ENCODE measurements around the gene NCF4. TPM values are rescaled to one million over a fixed set of nuclear protein-coding genes. Genes with fewer than 3 reads are reported as not detected.

Gene NCF4
- polyA plus RNA-seq, 6 donors from 2014 or later = 62.7 to 103 (median 95.9) TPM

DNA sequence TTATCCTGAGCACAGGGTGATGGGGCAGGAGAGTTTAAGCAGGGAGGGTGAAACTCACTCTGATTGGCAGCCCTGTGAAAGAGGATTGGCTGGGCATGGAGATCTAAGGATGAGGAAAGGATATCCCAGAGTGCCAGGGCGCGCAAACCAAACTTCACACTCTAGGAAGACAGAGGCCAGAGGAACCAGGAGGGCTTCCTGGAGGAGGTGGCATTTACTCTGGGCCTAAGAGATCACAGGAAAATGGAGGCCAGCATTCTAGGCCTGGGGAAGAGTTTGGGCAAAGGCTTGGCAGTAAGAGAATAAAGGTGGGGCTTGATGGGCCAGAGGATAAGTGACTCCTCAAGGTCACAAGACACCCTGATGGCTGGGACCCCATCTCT is 377 bp upstream of the NCF4 start:
- DNase-seq = no peak
- Mint-ChIP-seq H3K4me1 (peaks cover 45 to 61% (median 58%) of the 10 kb centered on the region in 3 donors), H3K4me3 (peak overlapping the region; percentile 70 to 92 (median 87)), H3K27ac (peak overlapping the region; percentile 74 to 99 (median 97)), H3K27me3 (no peaks in the 10 kb centered on the region), H3K9me3 (peaks cover 0 to 5% (median 0%) of the 10 kb centered on the region in 7 donors), H3K36me3 (peaks cover 11 to 18% of the 10 kb centered on the region in 2 donors)
- no peak for ATAC-seq (ENCODE audit: low read depth in 2 of 2)

DNA sequence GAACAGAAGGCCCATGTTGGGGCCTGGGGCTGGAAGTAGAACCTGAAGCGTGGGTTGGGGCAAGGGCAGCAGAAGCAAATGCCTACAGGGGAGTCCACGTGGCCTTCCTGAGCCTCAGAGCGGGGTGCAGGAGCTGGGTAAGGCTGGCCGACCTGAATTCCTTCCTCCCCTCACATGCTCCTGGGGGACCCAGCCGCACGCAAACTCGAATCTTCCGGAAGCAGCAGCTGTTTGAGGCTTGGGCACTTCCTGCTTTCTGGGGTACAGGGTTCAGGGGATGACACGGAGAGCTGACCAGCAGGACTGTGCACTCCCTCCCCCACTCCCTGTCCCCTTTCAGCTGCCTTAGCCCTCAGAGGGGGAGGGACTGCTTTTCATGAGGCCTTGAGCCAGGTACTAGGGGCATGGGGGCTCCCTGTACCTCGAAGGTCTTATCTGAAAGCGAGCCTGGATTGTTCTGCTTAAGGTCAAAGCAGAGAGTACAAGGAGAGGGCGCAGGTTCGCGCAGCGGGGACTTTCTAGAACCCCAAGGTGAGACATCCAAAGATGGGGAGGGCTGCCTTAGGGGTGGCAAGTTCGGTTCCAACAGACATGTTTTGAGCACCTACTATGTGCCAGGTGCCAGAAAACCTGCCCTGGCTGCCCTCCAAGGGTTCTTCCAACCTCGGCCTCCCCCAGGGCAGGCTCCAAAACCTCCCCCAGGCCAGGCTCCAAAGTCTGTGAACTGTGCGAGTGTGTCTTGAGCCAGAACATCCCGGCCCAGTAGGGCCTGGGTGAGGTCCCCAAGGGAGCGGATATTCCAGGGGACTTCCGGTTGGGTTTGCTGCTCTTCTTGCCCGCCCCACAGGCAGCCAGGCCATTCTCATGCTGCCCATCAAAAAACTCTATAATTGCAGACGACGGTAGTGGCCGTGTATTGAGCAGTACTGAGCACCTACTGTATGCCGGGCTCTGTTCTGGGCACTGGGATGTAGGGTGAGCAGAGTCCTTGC is 1.7 kb downstream of the NCF4 start:
- Mint-ChIP-seq H3K9me3 (peaks cover 0 to 5% (median 0%) of the 10 kb centered on the region in 7 donors), H3K27me3 (no peaks in the 10 kb centered on the region), H3K4me3 (peak overlapping the region; percentile 70 to 92 (median 87)), H3K36me3 (peaks cover 27 to 36% of the 10 kb centered on the region in 2 donors), H3K4me1 (peaks cover 54 to 60% (median 60%) of the 10 kb centered on the region in 3 donors), H3K27ac (peak overlapping the region; percentile 74 to 99 (median 92))
- ATAC-seq (ENCODE audit: low read depth in 2 of 2) = peak; percentile 4 to 9
- DNase-seq = peak; percentile 33

DNA sequence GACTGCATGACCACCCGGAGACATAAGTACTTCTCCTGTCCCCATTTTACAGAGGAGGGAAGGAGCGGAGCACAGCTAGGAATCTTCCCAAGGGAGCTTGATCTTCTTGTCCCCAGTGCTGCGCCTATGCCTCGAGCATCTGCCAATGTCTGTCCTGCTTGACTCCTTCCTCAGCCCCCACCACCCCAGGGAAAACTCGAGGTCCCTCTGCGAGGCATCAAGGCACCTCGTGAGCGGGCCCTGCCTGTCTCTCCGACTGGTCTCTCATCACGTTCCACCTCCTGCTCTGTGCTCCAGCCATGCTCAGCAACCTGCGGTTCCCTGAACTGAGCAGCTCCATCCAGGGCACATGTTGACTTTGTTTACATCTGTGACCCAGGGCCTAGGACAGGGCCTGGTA is 2.5 kb downstream of the NCF4 start:
- Mint-ChIP-seq H3K27ac (peak overlapping the region in 5 of 6 donors; percentile 36 to 95 (median 88)), H3K36me3 (peaks cover 27 to 36% of the 10 kb centered on the region in 2 donors), H3K4me1 (peaks cover 54 to 62% (median 60%) of the 10 kb centered on the region in 3 donors), H3K9me3 (peaks cover 0 to 5% (median 0%) of the 10 kb centered on the region in 7 donors), H3K4me3 (peak overlapping the region in 7 of 8 donors; percentile 0 to 88 (median 53)), H3K27me3 (no peaks in the 10 kb centered on the region)
- no peak for ATAC-seq (ENCODE audit: low read depth in 2 of 2)
- no peak for DNase-seq

DNA sequence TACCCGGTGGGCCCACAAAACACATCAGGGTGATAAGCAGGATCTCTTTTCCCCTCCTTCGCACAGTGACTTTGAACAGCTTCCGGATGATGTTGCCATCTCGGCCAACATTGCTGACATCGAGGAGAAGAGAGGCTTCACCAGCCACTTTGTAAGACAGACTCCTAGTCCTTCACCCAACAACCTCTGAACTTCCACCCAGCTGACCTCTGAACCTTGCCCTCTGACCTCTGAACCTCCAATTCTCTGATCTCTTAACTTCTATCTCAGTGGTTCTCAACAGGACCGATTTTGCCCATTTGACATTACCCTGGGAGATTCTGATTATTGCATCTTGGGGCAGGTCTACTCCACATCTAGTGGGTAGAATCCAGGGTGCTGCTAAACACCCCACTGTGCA is 3.2 kb downstream of the NCF4 start:
- H3K4me1 Mint-ChIP-seq = peaks cover 54 to 63% (median 60%) of the 10 kb centered on the region in 3 donors
- H3K9me3 Mint-ChIP-seq = peaks cover 0 to 5% (median 0%) of the 10 kb centered on the region in 7 donors
- no peaks in the 10 kb centered on the region for H3K27me3 Mint-ChIP-seq
- no peak for ATAC-seq (ENCODE audit: low read depth in 2 of 2)
- H3K36me3 Mint-ChIP-seq = peaks cover 27 to 36% of the 10 kb centered on the region in 2 donors
- no peak overlapping the region for H3K27ac Mint-ChIP-seq
- H3K4me3 Mint-ChIP-seq = no peak overlapping the region
- no peak for DNase-seq

DNA sequence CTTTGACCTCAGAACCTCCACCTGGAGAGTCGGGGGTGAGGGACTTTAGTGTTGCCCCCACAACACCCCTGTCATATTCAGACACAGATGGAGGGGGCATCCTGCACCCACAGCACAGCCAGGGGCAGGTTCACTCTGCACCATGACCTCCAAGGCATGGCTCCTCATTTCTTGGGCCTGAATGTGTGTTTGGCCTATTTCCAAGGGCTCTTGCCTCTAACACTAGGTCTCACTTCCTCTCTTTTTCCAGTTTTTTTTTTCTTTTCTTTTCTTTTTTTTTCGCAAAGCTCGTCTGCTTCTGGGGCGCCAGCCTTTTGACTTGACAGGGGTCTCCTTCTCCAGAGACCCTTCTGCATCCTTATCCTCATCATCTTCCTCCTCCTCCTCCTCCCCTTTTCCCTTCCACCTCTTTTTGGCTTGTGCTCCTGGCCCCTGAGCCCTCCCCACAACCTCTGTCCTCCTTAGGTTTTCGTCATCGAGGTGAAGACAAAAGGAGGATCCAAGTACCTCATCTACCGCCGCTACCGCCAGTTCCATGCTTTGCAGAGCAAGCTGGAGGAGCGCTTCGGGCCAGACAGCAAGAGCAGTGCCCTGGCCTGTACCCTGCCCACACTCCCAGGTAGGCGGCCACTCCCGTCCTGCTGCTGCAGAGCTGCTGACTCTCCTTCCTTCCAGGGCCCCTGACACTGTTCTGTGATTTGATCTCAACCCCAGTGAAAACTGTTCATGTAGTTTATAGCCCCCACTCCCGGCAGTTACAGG is 3.8 kb downstream of the NCF4 start:
- peaks cover 52 to 59% (median 58%) of the 10 kb centered on the region in 3 donors for H3K4me1 Mint-ChIP-seq
- peak overlapping the region in 4 of 6 donors; percentile 70 to 81 (median 72) for H3K27ac Mint-ChIP-seq
- H3K4me3 Mint-ChIP-seq = peak overlapping the region in 1 of 8 donors; percentile 70
- ATAC-seq (ENCODE audit: low read depth in 2 of 2) (no peak), DNase-seq (no peak)
- H3K36me3 Mint-ChIP-seq = peaks cover 27 to 36% of the 10 kb centered on the region in 2 donors
- H3K9me3 Mint-ChIP-seq = peaks cover 0 to 5% (median 0%) of the 10 kb centered on the region in 7 donors
- no peaks in the 10 kb centered on the region for H3K27me3 Mint-ChIP-seq

DNA sequence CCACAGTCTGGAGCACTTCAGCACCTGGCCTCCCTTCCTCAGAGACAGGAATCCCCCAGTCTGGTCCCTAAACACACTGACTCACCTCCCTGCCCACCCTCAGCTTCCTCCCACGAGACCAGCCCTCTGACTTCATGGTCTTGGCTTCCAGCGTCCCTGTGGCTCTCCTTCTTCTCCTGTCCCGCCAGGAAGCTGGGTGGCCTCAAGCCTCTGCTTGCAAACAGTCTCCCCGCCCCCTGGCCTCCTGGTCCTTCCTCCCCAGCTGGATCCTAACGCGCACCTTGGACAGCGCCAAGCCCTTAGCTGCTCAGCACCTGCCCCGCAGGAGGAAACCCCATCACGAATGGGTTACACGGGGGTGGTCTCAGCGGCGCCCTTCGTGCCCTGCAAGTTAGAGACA is 4.5 kb downstream of the NCF4 start:
- peaks cover 45 to 52% (median 51%) of the 10 kb centered on the region in 3 donors for H3K4me1 Mint-ChIP-seq
- H3K27ac Mint-ChIP-seq = peak overlapping the region in 2 of 6 donors; percentile 70 to 73
- no peaks in the 10 kb centered on the region for H3K27me3 Mint-ChIP-seq
- H3K36me3 Mint-ChIP-seq = peaks cover 27 to 37% of the 10 kb centered on the region in 2 donors
- no peak for ATAC-seq (ENCODE audit: low read depth in 2 of 2)
- no peaks in the 10 kb centered on the region for H3K9me3 Mint-ChIP-seq
- H3K4me3 Mint-ChIP-seq = no peak overlapping the region
- no peak for DNase-seq

DNA sequence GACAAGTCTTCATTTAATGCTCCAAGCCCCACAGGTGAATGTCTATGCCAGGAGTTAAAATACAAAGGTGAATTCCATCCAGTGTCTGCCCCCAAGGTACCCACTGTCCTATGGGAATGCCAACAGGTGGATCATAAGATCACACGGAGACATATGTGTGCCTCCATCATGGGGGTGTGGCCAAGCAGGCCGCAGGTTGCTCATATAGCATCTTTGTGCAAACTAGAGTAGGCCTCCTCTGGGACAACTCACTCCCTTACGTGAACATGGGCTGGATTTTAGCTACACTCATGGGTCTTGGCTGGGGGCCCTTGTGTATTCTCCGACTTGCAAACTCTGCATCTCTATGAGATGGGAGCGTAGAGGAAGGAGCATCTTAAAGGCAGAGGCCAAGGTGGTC is 6.9 kb downstream of the NCF4 start:
- no peaks in the 10 kb centered on the region for H3K27me3 Mint-ChIP-seq
- H3K4me3 Mint-ChIP-seq = no peak overlapping the region
- peaks cover 27 to 54% of the 10 kb centered on the region in 2 donors for H3K36me3 Mint-ChIP-seq
- ATAC-seq (ENCODE audit: low read depth in 2 of 2) = no peak
- H3K27ac Mint-ChIP-seq = no peak overlapping the region
- peaks cover 28 to 30% (median 29%) of the 10 kb centered on the region in 3 donors for H3K4me1 Mint-ChIP-seq
- H3K9me3 Mint-ChIP-seq = no peaks in the 10 kb centered on the region
- no peak for DNase-seq

DNA sequence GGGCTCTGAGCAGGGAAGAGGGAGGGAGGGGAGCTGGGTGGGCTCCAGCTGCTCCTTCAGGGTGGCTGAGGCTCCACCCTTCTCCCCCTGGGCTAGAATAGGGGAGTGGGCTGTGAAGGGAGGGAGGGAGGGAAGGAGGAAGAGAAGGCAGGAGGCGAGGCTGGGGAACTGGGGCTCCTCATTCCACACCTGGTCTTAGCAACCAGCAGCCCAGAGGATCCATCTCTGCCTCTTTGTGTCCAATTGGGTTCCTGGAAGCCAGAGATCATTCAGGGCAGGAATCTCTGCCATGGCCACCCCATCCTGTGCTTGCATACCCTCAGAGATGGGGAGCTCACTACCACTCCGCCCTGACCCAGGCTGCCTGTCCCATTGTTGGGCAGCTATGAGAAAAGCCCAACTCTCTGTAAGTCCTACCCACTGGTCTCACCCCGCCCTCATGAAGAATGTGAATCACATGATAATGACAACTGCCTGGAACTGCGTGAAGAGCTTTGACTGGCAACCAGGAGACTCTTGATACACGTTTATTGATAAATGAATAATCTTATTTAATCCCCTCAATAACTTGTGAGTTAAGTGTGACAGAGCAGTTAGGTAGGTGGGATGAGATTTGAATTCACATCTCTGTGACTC is 7.9 kb downstream of the NCF4 start:
- peaks cover 22 to 34% (median 22%) of the 10 kb centered on the region in 3 donors for H3K4me1 Mint-ChIP-seq
- DNase-seq (no peak), ATAC-seq (ENCODE audit: low read depth in 2 of 2) (no peak)
- H3K27me3 Mint-ChIP-seq = no peaks in the 10 kb centered on the region
- no peak overlapping the region for H3K27ac Mint-ChIP-seq
- H3K4me3 Mint-ChIP-seq = no peak overlapping the region
- no peaks in the 10 kb centered on the region for H3K9me3 Mint-ChIP-seq
- peaks cover 32 to 64% of the 10 kb centered on the region in 2 donors for H3K36me3 Mint-ChIP-seq

DNA sequence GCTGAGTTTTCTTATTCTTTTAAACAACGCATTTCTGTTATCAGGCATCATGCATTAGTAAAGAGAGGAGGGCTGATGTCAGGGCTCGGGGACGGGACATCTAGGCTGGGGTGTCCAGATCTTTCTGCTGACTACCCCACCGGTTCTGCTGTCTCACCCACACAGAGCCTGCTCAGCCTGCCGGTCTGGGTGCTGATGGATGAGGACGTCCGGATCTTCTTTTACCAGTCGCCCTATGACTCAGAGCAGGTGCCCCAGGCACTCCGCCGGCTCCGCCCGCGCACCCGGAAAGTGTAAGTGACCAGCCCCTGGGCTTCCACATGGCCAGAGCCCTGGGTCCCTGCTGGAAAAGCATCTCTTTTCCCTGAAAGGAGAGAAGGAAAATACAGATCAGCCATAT is 9.4 kb downstream of the NCF4 start:
- Mint-ChIP-seq H3K4me3 (no peak overlapping the region), H3K36me3 (peaks cover 21 to 48% of the 10 kb centered on the region in 2 donors)
- no peak for ATAC-seq (ENCODE audit: low read depth in 2 of 2)

DNA sequence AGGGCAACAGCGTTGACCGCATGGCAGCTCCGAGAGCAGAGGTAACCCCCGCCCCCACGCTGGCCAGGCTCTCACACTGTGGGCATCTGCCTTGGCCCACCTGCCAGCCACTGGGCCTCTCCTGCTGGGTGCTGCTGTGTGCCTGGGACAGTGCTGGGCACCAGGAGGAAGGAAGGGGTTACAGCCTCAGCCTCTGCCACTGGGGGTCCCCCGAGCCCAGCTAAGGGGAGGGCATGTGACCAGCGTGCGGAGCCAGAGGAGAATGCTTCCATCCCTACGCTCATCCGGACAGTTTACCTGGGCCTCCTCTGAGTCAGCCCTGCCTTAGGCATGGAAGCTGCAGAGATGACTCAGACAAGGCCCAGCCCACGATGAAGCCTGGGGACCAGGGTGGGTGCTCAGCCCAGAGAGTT is 10.9 kb downstream of the NCF4 start:
- no peak overlapping the region for H3K4me3 Mint-ChIP-seq
- H3K4me1 Mint-ChIP-seq = peaks cover 0 to 11% (median 2%) of the 10 kb centered on the region in 3 donors
- H3K9me3 Mint-ChIP-seq = no peaks in the 10 kb centered on the region
- H3K36me3 Mint-ChIP-seq = peaks cover 17 to 40% of the 10 kb centered on the region in 2 donors
- ATAC-seq (ENCODE audit: low read depth in 2 of 2) (no peak), DNase-seq (no peak)
- no peaks in the 10 kb centered on the region for H3K27me3 Mint-ChIP-seq
- H3K27ac Mint-ChIP-seq = peak overlapping the region in 1 of 6 donors; percentile 22

More for the DNA sequence above, 9.4 kb downstream of the NCF4 start:
- H3K27ac Mint-ChIP-seq = no peak overlapping the region
- H3K27me3 Mint-ChIP-seq = no peaks in the 10 kb centered on the region
- no peaks in the 10 kb centered on the region for H3K9me3 Mint-ChIP-seq
- no peak for DNase-seq
- peaks cover 10 to 23% (median 10%) of the 10 kb centered on the region in 3 donors for H3K4me1 Mint-ChIP-seq

DNA sequence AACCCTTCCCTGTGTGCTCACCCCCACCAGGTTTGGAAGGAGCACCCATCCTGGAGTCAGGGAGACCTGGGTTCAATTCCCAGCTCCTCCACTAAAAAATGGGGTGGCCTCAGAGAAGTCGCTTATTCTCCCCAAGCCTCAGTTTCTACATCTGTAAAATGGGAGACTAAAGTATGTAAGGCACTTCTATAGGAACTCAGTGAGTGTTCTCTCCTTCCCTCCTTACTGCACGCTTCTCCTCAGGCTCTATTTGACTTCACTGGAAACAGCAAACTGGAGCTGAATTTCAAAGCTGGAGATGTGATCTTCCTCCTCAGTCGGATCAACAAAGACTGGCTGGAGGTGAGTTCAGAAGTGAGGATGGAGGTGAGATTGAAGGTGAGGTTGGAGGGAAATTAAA is 11.3 kb downstream of the NCF4 start:
- H3K27me3 Mint-ChIP-seq = no peaks in the 10 kb centered on the region
- H3K4me1 Mint-ChIP-seq = peaks cover 0 to 9% (median 2%) of the 10 kb centered on the region in 3 donors
- H3K27ac Mint-ChIP-seq = peak overlapping the region in 3 of 6 donors; percentile 65 to 89 (median 74)
- H3K9me3 Mint-ChIP-seq = no peaks in the 10 kb centered on the region
- DNase-seq (no peak), ATAC-seq (ENCODE audit: low read depth in 2 of 2) (no peak)
- peaks cover 15 to 40% of the 10 kb centered on the region in 2 donors for H3K36me3 Mint-ChIP-seq
- H3K4me3 Mint-ChIP-seq = no peak overlapping the region

DNA sequence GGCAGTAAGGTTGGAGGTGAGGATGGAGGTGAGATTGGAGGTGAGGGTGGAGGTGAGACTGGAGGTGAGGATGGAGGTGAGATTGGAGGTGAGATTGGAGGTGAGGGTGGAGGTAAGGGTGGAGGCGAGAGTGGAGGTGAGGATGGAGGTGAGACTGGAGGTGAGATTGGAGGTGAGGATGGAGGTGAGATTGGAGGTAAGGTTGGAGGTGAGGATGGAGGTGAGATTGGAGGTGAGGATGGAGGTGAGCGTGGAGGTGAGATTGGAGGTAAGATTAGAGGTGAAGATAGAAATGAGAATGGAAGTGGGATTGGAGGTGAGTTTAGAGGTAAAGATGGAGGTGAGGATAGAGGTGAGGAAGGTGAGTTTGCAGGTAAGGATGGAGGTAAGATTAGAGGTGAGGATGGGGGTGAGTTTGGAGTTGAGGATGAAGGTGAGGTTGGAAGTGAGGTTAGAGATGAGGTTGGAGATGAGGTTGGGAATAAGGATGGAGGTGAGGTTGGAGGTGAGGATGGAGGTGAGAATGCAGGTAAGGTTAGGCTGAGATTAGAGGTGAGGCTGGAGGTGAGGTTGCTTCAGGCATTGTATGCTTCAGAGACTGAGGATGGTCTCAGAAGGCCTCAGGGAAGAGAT is 12.2 kb downstream of the NCF4 start:
- ATAC-seq (ENCODE audit: low read depth in 2 of 2) (no peak), DNase-seq (no peak)
- Mint-ChIP-seq H3K27ac (peak overlapping the region in 1 of 6 donors; percentile 15), H3K36me3 (peaks cover 23 to 48% of the 10 kb centered on the region in 2 donors), H3K4me1 (peaks cover 0 to 9% (median 2%) of the 10 kb centered on the region in 3 donors), H3K27me3 (no peaks in the 10 kb centered on the region), H3K9me3 (no peaks in the 10 kb centered on the region), H3K4me3 (no peak overlapping the region)

Data from naive B cell (primary cell).